GM20431 (cell line): ENCODE results near the gene PUM1.

ENCODE experiments used
- in situ Hi-C: fragments of 300-500 bp; cut with MseI, MboI; formaldehyde crosslinking; loops from one replicate; pipeline ENCODE4 v1.15.0; 2020; ENCODE audit warnings: low sequenced_read_pairs; ENCODE audit not compliant: unreplicated experiment

Gene PUM1

DNA sequence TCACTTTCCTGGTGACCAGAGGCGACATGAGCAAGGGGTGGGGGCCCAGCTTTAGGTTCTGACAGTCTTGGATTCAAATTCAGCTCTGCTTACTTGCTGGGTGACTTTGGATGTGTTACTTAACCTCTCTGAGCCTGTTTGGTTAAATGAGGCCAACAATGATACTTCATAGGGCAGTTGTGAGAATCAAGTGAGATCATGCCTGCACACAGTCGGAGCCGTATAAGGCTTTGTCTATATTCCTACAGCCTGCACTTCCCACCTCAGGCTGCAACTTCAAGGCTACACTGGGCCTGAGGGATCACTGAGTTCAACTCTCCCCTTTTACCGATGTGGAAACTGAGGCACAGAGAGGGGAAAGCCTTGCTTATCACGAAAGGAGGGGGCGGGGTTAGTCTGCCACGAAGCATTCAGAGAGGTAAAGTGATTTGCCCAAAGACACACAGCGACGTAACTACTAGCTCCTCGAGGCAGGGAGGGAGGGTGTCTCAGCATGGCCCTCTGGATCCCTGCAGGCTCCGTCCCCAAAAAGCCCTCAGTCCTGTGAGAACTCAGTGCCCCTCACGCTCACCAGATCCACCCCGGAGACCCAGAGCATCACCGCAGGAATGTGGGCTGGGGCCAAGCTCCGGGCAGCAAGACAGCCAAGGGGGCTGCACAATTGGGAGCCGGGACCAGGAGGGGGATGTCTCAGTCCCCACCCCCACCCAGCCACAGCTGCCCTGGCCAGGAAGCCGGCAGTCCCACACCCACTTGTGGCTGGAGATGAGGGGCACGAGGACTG lies 181.9 kb downstream of the PUM1 start:
- in situ Hi-C loops: no loop called here

DNA sequence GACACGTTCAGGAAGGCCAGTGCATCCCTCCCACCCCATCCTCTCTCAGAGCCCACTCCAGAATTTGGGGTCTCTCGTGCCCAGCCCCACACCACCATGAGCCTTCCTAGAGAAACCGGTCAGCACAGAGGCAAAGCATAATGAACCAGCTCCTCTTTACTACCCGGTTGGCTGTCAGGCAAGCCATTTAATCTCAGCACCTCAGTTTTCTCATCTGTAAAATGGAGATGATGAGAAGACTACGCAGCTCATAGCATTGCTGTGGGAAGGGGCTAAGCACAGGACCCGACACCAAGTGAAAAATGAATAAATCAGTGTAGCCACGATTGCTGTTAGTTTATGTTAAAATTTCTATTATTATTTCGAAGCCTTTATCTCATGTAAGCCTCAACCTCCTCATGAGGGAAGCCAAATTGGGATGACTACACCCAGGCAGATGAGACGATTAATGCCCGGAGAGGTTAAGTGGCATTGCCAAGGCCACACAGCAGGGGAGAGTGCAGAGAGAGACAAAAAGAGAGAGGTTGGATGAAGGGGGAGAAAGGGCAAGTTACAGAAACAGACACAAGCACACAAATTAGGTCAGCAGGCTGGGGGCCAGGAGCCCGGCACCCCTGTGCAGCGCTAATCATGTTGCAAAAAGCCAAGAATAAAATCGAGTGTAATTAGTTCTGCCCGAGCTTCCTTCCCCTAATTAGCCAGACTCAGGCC lies 182.7 kb downstream of the PUM1 start:
- in situ Hi-C loops: no loop called here
